Measurements from ENCODE around the gene ARMC12. TPM values are rescaled to one million over a fixed set of nuclear protein-coding genes. Genes with fewer than 3 reads are reported as not detected.

ARMC12 gene
- total RNA-seq, 1 experiment from 2014 or later, result not detected

- H3K4me3 ChIP-seq (ENCODE audit: low read depth, low read length), result no peak overlapping the region
- no TSS peak for BruUV-seq (replicated peaks)
- no peaks in the 10 kb centered on the region for H3K4me1 ChIP-seq
- peaks cover 6% of the 10 kb centered on the region for H3K27me3 Mint-ChIP-seq (ENCODE audit: insufficient read depth, unreplicated experiment)
- no peaks in the 10 kb centered on the region for H3K27me3 ChIP-seq (replicated peaks; ENCODE audit: control insufficient read depth, insufficient read depth, low read length)
- no peaks in the 10 kb centered on the region for H3K36me3 ChIP-seq (ENCODE audit: control insufficient read depth, insufficient read depth, low read length)
- intact Hi-C loops (cut with micrococcal nuclease; ENCODE audit: unreplicated experiment), result no loop called here
- ChIA-PET POLR2A (no interaction called here), CTCF (no interaction called here)
- no peak for DNase-seq
- H3K27ac Mint-ChIP-seq (ENCODE audit: unreplicated experiment), result no peak overlapping the region
- H3K9me3 ChIP-seq, result no peaks in the 10 kb centered on the region
- TF ChIP-seq CTCF (IDR thresholded peaks at IDR 0.05; ENCODE audit: insufficient read depth in 1 of 2, low read depth in 1 of 2, low read length in 1 of 2, severe bottlenecking in 1 of 2, unreplicated experiment in 1 of 2), result no peak
- no peaks in the 10 kb centered on the region for H3K36me3 Mint-ChIP-seq (ENCODE audit: insufficient read depth, unreplicated experiment)
- no peak overlapping the region for H3K4me3 Mint-ChIP-seq (ENCODE audit: unreplicated experiment)
- H3K4me1 Mint-ChIP-seq (ENCODE audit: low read depth, unreplicated experiment), result no peaks in the 10 kb centered on the region
- no peaks in the 10 kb centered on the region for H3K9me3 Mint-ChIP-seq (ENCODE audit: unreplicated experiment)
Measured at GRCh38 chr6:35755278-35755924, 18.6 kb downstream of the ARMC12 start.

GRCh38 chr6:35757456-35758123 is 20.8 kb downstream of the ARMC12 start:
- BruUV-seq (replicated peaks), result no TSS peak
- CTCF ChIA-PET, result interaction anchor here (0.6 to 1.2 kb wide), 2 partner anchors 169 to 235 kb away, joined by 6 to 8 read pairs; no protein-coding TSS in a partner anchor
- peak; percentile 26 to 42 for TF ChIP-seq CTCF (IDR thresholded peaks at IDR 0.05; ENCODE audit: insufficient read depth in 1 of 2, low read depth in 1 of 2, low read length in 1 of 2, severe bottlenecking in 1 of 2, unreplicated experiment in 1 of 2)
- no peaks in the 10 kb centered on the region for H3K27me3 ChIP-seq (replicated peaks; ENCODE audit: control insufficient read depth, insufficient read depth, low read length)
- no peaks in the 10 kb centered on the region for H3K4me1 Mint-ChIP-seq (ENCODE audit: low read depth, unreplicated experiment)
- no peaks in the 10 kb centered on the region for H3K9me3 ChIP-seq
- no peaks in the 10 kb centered on the region for H3K9me3 Mint-ChIP-seq (ENCODE audit: unreplicated experiment)
- POLR2A ChIA-PET, result no interaction called here
- intact Hi-C loops (cut with micrococcal nuclease; ENCODE audit: unreplicated experiment), result no loop called here
- no peaks in the 10 kb centered on the region for H3K36me3 Mint-ChIP-seq (ENCODE audit: insufficient read depth, unreplicated experiment)
- no peak overlapping the region for H3K4me3 Mint-ChIP-seq (ENCODE audit: unreplicated experiment)
- H3K4me3 ChIP-seq (ENCODE audit: low read depth, low read length), result no peak overlapping the region
- peak in 1 of 2 experiments; percentile 26 for DNase-seq
- H3K4me1 ChIP-seq, result no peaks in the 10 kb centered on the region
- H3K36me3 ChIP-seq (ENCODE audit: control insufficient read depth, insufficient read depth, low read length), result no peaks in the 10 kb centered on the region
- no peak overlapping the region for H3K27ac Mint-ChIP-seq (ENCODE audit: unreplicated experiment)
- peaks cover 6% of the 10 kb centered on the region for H3K27me3 Mint-ChIP-seq (ENCODE audit: insufficient read depth, unreplicated experiment)

- Histone ChIP-seq H3K4me3 (ENCODE audit: low read depth, low read length) (no peak overlapping the region), H3K4me1 (no peaks in the 10 kb centered on the region), H3K27me3 (replicated peaks; ENCODE audit: control insufficient read depth, insufficient read depth, low read length) (no peaks in the 10 kb centered on the region), H3K36me3 (ENCODE audit: control insufficient read depth, insufficient read depth, low read length) (no peaks in the 10 kb centered on the region), H3K9me3 (no peaks in the 10 kb centered on the region)
- Mint-ChIP-seq H3K36me3 (ENCODE audit: insufficient read depth, unreplicated experiment) (peaks cover 5% of the 10 kb centered on the region), H3K27ac (ENCODE audit: unreplicated experiment) (no peak overlapping the region), H3K4me3 (ENCODE audit: unreplicated experiment) (no peak overlapping the region), H3K27me3 (ENCODE audit: insufficient read depth, unreplicated experiment) (peaks cover 12% of the 10 kb centered on the region), H3K9me3 (ENCODE audit: unreplicated experiment) (no peaks in the 10 kb centered on the region), H3K4me1 (ENCODE audit: low read depth, unreplicated experiment) (peaks cover 13% of the 10 kb centered on the region)
- ChIA-PET POLR2A (no interaction called here), CTCF (no interaction called here)
- TF ChIP-seq CTCF (IDR thresholded peaks at IDR 0.05; ENCODE audit: insufficient read depth in 1 of 2, low read depth in 1 of 2, low read length in 1 of 2, severe bottlenecking in 1 of 2, unreplicated experiment in 1 of 2), result no peak
- BruUV-seq (replicated peaks), result no TSS peak
- DNase-seq, result no peak
- intact Hi-C loops (cut with micrococcal nuclease; ENCODE audit: unreplicated experiment), result no loop called here
Measured at GRCh38 chr6:35759426-35759825, 22.6 kb downstream of the ARMC12 start.

Data from Caco-2 (cell line).